HL-60 (cell line): ENCODE measurements around the gene ROBO1.

Source experiments
- DNase-seq, 2 experiments: peaks; one replicate each; pipeline ENCODE4 v3.0.0-alpha.2; 2010 to 2020; ENCODE audit warnings: low read depth in 1 of 2, low spot score in 1 of 2
- H3K27ac ChIP-seq: fragments of 250-450 bp; sonication (Bioruptor Pico); replicated peaks from 2 replicates; pipeline ENCODE4 v1.5.1; 2020; ENCODE audit warnings: mild to moderate bottlenecking, moderate library complexity
- H3K27me3 ChIP-seq: fragments of 250-450 bp; sonication (Bioruptor Pico); 2 replicates; pipeline ENCODE4 v1.5.1; 2021; ENCODE audit warnings: mild to moderate bottlenecking, moderate library complexity; ENCODE audit not compliant: insufficient read depth, poor library complexity, severe bottlenecking
- H3K4me3 ChIP-seq: replicated peaks from 2 replicates; pipeline ENCODE4 v1.5.1; 2011; ENCODE audit warnings: mild to moderate bottlenecking, control low read depth, low read length; ENCODE audit not compliant: insufficient read depth
- CTCF ChIP-seq: IDR thresholded peaks from one replicate; pipeline ENCODE4 v1.5.1; 2011; ENCODE audit warnings: low read length, control low read depth, inconsistent platforms; ENCODE audit not compliant: insufficient read depth
- GABPA ChIP-seq: IDR thresholded peaks from 2 replicates; pipeline ENCODE4 v1.6.1; 2012; ENCODE audit warnings: low read depth
- POLR2AphosphoS5 ChIP-seq: IDR thresholded peaks from 2 replicates; pipeline ENCODE4 v1.6.1; 2012; ENCODE audit warnings: low read depth
- REST ChIP-seq: IDR thresholded peaks from 2 replicates; pipeline ENCODE4 v1.6.1; 2012; ENCODE audit warnings: low read depth; ENCODE audit not compliant: insufficient replicate concordance
- SPI1 ChIP-seq: IDR thresholded peaks from 2 replicates; pipeline ENCODE4 v1.6.1; 2012; ENCODE audit warnings: low read depth, mild to moderate bottlenecking, borderline replicate concordance

ROBO1 gene

GRCh38 chr3:79412537-79412936 lies 355.3 kb downstream of the ROBO1 start:
- no peak for DNase-seq
- no peak overlapping the region for H3K27ac ChIP-seq
- H3K4me3 ChIP-seq = no peak overlapping the region
- TF ChIP-seq SPI1 (no peak), GABPA (no peak), CTCF (no peak), POLR2AphosphoS5 (no peak), REST (no peak)
- no peaks in the 10 kb centered on the region for H3K27me3 ChIP-seq

GRCh38 chr3:79410617-79411016 lies 357.2 kb downstream of the ROBO1 start:
- TF ChIP-seq CTCF = no peak
- TF ChIP-seq SPI1 = no peak
- Histone ChIP-seq H3K27ac (no peak overlapping the region), H3K4me3 (no peak overlapping the region), H3K27me3 (no peaks in the 10 kb centered on the region)
- no peak for DNase-seq

- DNase-seq = no peak
- TF ChIP-seq GABPA = no peak
- no peak for TF ChIP-seq CTCF
- TF ChIP-seq POLR2AphosphoS5 = no peak
- TF ChIP-seq REST = no peak
- no peak for TF ChIP-seq SPI1
- H3K27me3 ChIP-seq = no peaks in the 10 kb centered on the region
- H3K4me3 ChIP-seq = no peak overlapping the region
- H3K27ac ChIP-seq = no peak overlapping the region
Observed at GRCh38 chr3:79410136-79410535, 357.7 kb downstream of the ROBO1 start.

GRCh38 chr3:79406175-79406574 lies 361.6 kb downstream of the ROBO1 start:
- H3K27ac ChIP-seq = no peak overlapping the region
- TF ChIP-seq POLR2AphosphoS5 (no peak), SPI1 (no peak), CTCF (no peak), REST (no peak), GABPA (no peak)
- no peaks in the 10 kb centered on the region for H3K27me3 ChIP-seq
- H3K4me3 ChIP-seq = no peak overlapping the region
- DNase-seq = no peak
